Measurements from ENCODE around the gene LILRB3.
A peak's percentile ranks its signal among the peaks of the same experiment; 100 is the strongest.
"Not testable (repeated sequence)": the region's sequence is repeated elsewhere in the genome, so short reads cannot be mapped to it uniquely, and the experiment has no call there.

LILRB3 gene

GRCh38 chr19:54209811-54210494, 12.9 kb downstream of the LILRB3 start:
- DNase-seq (ENCODE audit: low spot score): peak; percentile 97

DNA sequence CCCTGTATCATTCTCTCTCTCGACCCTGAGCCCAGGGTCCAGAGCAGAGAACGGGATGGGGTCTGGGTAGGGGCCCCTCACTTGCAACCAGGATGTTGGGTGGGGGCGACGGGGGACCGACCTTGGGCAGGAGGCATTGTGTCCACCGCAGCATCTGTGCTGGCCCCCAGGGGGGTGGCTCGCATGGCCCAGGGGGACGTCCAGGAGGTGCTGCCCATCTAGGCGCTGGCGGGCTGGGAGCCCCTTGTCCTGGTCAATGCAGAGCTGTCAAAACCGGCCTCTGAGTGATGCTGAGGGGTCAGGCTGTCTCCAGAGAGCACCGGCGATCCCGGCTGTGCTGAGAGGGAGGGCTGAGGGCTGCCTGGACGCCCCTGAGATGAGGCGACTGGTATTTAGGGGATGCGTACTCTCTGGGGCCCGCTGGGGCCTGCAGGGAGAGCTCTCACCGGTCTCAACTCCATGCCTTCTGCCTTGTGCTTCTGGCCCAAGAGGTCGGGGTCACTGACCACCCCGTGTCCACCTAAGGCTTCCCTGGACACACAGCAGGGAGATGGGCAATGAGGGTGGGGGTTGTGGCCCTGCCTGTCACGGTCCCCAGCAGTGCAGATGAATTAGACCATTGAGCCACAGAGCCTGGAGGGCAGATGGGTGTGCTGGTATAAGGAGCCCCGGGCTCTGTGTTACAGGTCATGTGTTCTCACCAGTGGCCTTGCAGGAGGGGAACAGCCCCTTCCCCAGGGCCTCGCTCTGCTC, 13.6 kb downstream of the LILRB3 start:
- DNase-seq (ENCODE audit: low spot score): no peak

- no peak for DNase-seq (ENCODE audit: low spot score)
These were observed 14.1 kb downstream of the LILRB3 start for GRCh38 chr19:54208784-54209057.

- DNase-seq (ENCODE audit: low spot score): no peak
These were observed 14.6 kb downstream of the LILRB3 start for GRCh38 chr19:54207983-54208783.

DNA sequence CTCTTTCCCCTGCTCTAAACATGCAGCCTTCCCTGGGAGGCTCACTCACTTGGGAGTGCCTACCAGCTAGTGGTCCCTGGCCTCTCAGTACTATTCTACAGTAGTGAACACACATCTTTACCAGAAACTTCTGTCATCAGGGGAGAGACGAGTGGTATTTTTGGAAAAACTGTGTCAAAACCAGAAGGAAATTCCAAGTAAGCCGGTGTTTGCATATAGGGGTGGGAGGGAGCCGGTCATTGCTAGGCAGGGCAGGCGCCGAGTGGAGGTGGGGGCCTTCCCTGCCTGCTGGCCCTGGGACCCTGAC, 15.2 kb downstream of the LILRB3 start:
- no peak for DNase-seq (ENCODE audit: low spot score)

DNA sequence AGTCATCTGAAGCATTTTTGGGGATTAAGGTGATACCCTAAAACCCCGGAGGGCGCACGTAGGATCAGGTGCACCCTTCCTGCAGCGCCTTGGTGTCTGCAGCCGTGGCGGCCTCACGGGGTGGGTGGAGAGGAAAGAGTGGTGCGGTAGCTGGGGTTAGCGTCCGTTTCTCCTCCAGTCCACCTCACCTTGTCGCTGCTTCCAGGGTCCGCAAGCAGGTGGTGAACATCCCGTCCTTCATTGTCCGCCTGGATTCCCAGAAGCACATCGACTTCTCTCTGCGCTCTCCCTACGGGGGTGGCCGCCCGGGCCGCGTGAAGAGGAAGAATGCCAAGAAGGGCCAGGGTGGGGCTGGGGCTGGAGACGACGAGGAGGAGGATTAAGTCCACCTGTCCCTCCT, 15.6 kb downstream of the LILRB3 start:
- DNase-seq (ENCODE audit: low spot score): not testable (repeated sequence)

DNA sequence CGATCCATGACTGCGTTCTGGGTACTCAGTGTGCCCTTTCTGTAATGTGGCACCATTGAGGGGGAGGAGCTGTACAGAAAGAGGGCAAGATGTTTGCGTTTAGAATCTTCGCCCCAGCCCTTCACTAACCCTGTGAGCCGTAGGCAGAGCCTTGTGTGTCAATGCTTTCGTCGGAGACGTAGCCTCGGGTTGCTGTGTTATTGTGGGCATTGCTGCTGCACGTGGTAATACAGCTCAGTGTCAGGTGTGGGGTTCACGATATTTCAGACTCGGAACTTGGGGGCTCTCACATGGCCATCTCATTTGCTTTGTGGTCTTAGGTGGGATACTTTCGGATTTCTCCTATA, 16.0 kb downstream of the LILRB3 start:
- no peak for DNase-seq (ENCODE audit: low spot score)

GRCh38 chr19:54206030-54206830, 16.6 kb downstream of the LILRB3 start:
- DNase-seq (ENCODE audit: low spot score): no peak

DNA sequence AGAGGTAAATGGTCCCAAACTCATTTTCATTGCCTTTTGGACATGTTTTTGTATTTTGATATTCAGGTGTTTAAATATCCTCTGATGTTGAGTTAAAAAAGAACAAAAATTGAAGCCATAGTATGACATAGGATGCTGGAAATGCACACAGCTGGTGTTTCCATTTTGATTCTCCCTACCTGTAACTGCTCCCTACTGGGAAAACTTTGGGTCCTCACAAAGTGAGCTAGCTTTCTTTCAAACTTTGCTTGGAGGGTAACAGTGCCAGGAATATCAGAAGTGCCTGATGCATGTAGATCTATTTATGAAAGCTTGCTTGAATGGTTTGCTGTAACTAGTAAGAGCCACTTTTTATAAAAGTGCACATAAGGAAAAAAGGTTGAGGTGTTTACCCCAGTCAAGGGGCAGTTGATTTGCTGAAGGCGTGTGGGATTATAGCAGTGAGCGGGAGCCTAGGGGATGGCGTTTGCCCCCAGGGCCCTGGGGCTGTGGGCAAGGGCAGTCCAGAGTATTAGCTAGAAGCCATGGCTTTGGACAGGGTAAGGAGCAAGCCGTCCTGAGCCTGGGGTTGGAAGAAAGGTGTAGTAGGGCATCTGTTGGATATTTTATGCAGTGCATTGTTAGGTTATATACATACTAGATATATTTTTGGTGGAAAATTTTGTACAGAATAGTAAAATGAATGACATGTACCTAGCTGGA, 17.9 kb downstream of the LILRB3 start:
- DNase-seq (ENCODE audit: low spot score): no peak

DNA sequence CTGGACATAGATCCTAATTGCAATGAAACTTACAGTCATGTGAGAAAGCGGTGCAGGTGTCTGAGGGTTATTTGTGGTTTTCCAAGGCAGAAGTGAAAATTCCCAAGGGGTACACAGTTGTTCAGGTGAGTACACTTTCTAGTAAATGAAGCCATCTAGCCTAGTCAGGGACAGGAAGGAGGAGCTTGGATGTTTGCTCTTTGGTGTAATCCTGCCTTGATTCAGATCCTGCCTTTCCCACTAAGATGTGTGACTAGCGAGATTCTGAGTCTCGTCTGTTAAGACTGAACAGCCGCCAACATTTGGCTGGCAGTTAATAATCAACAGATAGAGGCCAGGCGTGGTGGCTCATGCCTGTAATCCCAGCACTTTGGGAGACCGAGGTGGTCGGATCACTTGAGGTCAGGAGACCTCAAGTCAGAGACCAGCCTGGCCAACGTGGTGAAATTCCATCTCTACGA, 19.6 kb downstream of the LILRB3 start:
- no peak for DNase-seq (ENCODE audit: low spot score)

DNA sequence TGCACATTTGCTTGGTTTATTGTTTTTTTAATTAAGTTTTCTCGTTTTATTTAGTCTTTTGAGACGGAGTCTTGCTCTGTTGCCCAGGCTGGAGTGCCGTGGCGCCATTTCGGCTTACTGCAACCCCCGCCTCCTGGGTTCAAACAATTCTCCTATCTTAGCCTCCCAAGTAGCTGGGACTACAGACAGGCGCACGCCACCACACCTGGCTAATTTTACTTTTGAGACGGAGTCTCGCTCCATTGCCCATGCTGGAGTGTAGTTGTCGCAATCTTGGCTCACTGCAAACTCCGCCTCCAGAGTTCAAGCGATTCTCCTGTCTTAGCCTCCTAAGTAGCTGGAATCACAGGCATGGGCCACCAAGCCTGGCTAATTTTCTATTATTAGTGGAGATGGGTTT, 20.8 kb downstream of the LILRB3 start:
- no peak for DNase-seq (ENCODE audit: low spot score)

DNA sequence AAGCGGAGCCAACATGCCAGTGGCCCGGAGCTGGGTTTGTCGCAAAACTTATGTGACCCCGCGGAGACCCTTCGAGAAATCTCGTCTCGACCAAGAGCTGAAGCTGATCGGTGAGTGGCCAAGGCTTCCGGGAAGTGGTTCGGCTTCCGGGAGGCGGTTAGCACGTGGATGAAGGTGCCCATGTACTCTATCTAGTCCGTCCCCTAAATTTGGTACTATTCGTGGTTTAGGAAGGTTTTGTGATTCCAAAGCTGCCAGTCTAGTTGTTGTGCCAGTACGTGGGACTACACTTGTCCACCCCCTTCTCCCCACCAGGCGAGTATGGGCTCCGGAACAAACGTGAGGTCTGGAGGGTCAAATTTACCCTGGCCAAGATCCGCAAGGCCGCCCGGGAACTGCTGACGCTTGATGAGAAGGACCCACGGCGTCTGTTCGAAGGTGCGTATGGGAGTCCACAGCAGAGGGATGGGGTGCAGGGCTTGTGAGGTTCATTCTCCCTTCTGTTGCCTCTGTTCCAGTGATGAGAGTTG, 21.6 kb downstream of the LILRB3 start:
- no peak for DNase-seq (ENCODE audit: low spot score)

DNA sequence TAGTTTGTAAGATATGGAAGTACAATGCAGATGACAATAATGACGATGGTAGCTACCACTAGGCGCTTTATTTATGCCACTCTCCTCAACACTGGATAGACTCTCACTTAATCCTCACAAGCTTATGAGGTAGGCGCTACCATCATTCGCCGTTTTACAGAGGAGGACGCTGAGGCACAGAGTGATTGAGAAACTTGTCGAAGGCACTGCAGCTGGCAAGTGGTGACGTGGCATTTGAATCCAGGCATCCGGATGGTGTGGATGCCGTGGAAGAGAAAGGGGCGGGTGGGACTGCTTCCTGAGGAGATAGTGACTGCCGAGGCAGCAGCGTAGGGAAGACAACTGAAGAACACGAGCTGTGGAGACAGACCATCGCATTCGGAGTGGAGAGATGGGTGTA, 23.4 kb downstream of the LILRB3 start:
- no peak for DNase-seq (ENCODE audit: low spot score)

GRCh38 chr19:54197121-54197520, 25.7 kb downstream of the LILRB3 start:
- DNase-seq (ENCODE audit: low spot score): no peak

DNA sequence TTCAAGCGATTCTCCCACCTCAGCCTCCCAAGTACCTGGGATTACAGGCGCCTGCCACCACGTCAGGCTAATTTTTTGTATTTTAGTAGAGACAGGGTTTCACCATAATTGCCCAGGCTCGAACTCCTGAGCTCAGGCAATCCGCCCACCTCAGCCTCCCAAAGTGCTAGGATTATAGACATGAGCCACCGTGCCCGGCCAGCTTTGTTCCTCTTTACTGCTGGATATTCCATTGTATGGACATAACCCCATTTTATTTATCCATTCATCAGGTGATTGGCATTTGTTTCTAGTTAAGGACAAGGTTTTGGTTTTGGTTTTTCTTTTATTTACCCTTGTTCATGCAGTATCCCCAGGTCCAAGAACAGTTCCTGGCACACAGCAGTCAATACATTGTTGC, 26.3 kb downstream of the LILRB3 start:
- DNase-seq (ENCODE audit: low spot score): no peak

DNA sequence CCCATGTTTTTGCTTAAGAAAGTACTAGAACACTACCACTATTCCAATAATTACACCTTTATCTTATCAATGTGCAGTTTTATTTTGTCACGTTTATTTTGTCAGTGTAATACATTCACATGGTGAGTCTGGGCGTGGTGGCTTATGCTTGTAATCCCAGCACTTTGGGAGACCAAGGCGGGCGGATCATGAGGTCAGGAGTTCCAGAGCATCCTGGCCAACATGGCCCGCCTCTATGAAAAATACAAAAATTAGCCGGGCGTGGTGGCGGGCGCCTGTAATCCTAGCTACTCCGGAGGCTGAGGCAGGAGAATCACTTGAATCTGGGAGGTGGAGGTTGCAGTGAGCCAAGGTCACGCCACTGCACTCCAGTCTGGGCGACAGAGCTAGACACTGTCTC, 28.3 kb downstream of the LILRB3 start:
- DNase-seq (ENCODE audit: low spot score): not testable (repeated sequence)

GRCh38 chr19:54193011-54193410, 29.8 kb downstream of the LILRB3 start:
- no peak for DNase-seq (ENCODE audit: low spot score)

GRCh38 chr19:54191811-54192453, 30.9 kb downstream of the LILRB3 start:
- DNase-seq (ENCODE audit: low spot score): no peak

GRCh38 chr19:54191011-54191810, 31.6 kb downstream of the LILRB3 start, which contains the start of gene TSEN34:
TSEN34 (plus strand) TSS chr19:54191308; CDS start chr19:54191365, 57 bp downstream.
- peak; percentile 78 for DNase-seq (ENCODE audit: low spot score)

- peak; percentile 88 for DNase-seq (ENCODE audit: low spot score)
These were observed 32.2 kb downstream of the LILRB3 start for GRCh38 chr19:54190503-54191010.

Measured in hepatic stellate cell (primary cell).